ENCODE data around the gene METRN. TPM values are rescaled to one million over a fixed set of nuclear protein-coding genes. Genes with fewer than 3 reads are reported as not detected.

The METRN gene
- total RNA-seq, 6 experiments from 2014 or later = 14.0 to 43.7 (median 26.2) TPM

GRCh38 chr16:684961-685696, 29.8 kb upstream of the METRN start:
- peaks cover 0 to 47% (median 20%) of the 10 kb centered on the region in 4 donors for H3K4me1 ChIP-seq
- peak overlapping the region in 2 of 3 donors; percentile 68 to 84 for H3K4me3 ChIP-seq
- ATAC-seq (no peak), DNase-seq (peak in 2 of 3 donors; percentile 67 to 69)
- no peaks in the 10 kb centered on the region for H3K27me3 ChIP-seq
- H3K27ac ChIP-seq = no peak overlapping the region
- TF ChIP-seq POLR2A (IDR thresholded peaks at IDR 0.05) (no peak), CTCF (IDR thresholded peaks at IDR 0.05) (no peak)
- WGBS (ENCODE audit: insufficient coverage, low coverage, low lambda C conversion rate, missing lambda C conversion rate) = 96% methylated on average over 4 of the region's 61 CpGs
- H3K36me3 ChIP-seq = peaks cover 0 to 21% (median 7%) of the 10 kb centered on the region in 4 donors
- intact Hi-C loops (cut with DNase I) = no loop called here
- H3K9me3 ChIP-seq = no peaks in the 10 kb centered on the region

- Histone ChIP-seq H3K4me3 (no peak overlapping the region), H3K4me1 (peaks cover 0 to 45% (median 22%) of the 10 kb centered on the region in 4 donors), H3K36me3 (peaks cover 0 to 21% (median 7%) of the 10 kb centered on the region in 4 donors), H3K27ac (no peak overlapping the region), H3K9me3 (no peaks in the 10 kb centered on the region), H3K27me3 (no peaks in the 10 kb centered on the region)
- intact Hi-C loops (cut with DNase I) = no loop called here
- TF ChIP-seq CTCF (IDR thresholded peaks at IDR 0.05) (peak; percentile 35 to 42 (median 36)), POLR2A (IDR thresholded peaks at IDR 0.05) (no peak)
- ATAC-seq (peak in 2 of 4 donors; percentile 5 to 17), DNase-seq (peak; percentile 65 to 71 (median 66))
- no CpG with 5 or more reads among the region's 10 CpGs for WGBS (ENCODE audit: insufficient coverage, low coverage, low lambda C conversion rate, missing lambda C conversion rate)
Measured at GRCh38 chr16:685967-686366, 29.0 kb upstream of the METRN start.

- TF ChIP-seq CTCF (IDR thresholded peaks at IDR 0.05) (no peak), POLR2A (IDR thresholded peaks at IDR 0.05) (no peak)
- H3K36me3 ChIP-seq = peaks cover 0 to 20% (median 6%) of the 10 kb centered on the region in 4 donors
- no peaks in the 10 kb centered on the region for H3K27me3 ChIP-seq
- no peak overlapping the region for H3K27ac ChIP-seq
- ATAC-seq (no peak), DNase-seq (no peak)
- peaks cover 0 to 38% (median 16%) of the 10 kb centered on the region in 4 donors for H3K4me1 ChIP-seq
- WGBS (ENCODE audit: insufficient coverage, low coverage, low lambda C conversion rate, missing lambda C conversion rate) = 80% methylated on average over 2 of the region's 51 CpGs
- H3K4me3 ChIP-seq = no peak overlapping the region
- no peaks in the 10 kb centered on the region for H3K9me3 ChIP-seq
- intact Hi-C loops (cut with DNase I) = no loop called here
Measured at GRCh38 chr16:686459-687260, 28.3 kb upstream of the METRN start.

GRCh38 chr16:687499-687898, 27.4 kb upstream of the METRN start:
- no peak for TF ChIP-seq CTCF (IDR thresholded peaks at IDR 0.05)
- TF ChIP-seq POLR2A (IDR thresholded peaks at IDR 0.05) = no peak
- Histone ChIP-seq H3K4me3 (no peak overlapping the region), H3K27ac (no peak overlapping the region), H3K27me3 (no peaks in the 10 kb centered on the region), H3K9me3 (no peaks in the 10 kb centered on the region), H3K4me1 (peaks cover 0 to 30% (median 12%) of the 10 kb centered on the region in 4 donors), H3K36me3 (peaks cover 0 to 11% (median 2%) of the 10 kb centered on the region in 4 donors)
- no peak for DNase-seq
- intact Hi-C loops (cut with DNase I) = no loop called here
- ATAC-seq = no peak
- WGBS (ENCODE audit: insufficient coverage, low coverage, low lambda C conversion rate, missing lambda C conversion rate) = no CpG with 5 or more reads among the region's 19 CpGs
